ENCODE measurements around the gene ZNF274.

GRCh38 chr19:58218899-58219298 lies 36.0 kb downstream of the ZNF274 start:
- no peak for TF ChIP-seq CTCF (IDR thresholded peaks at IDR 0.05)
- TF ChIP-seq POLR2A (IDR thresholded peaks at IDR 0.05): no peak

All from uterus (tissue), 2 donors.